Measurements from ENCODE around the gene WNT5B.
"Not testable (repeated sequence)": the region's sequence is repeated elsewhere in the genome, so short reads cannot be mapped to it uniquely, and the experiment has no call there.

WNT5B gene

GRCh38 chr12:1602706-1603105, 26.3 kb upstream of the WNT5B start:
- not testable (repeated sequence) for DNase-seq

- DNase-seq = no peak
Observed at GRCh38 chr12:1603269-1603993, 25.6 kb upstream of the WNT5B start.

- no peak for DNase-seq
Observed at GRCh38 chr12:1604464-1604863, 24.6 kb upstream of the WNT5B start.

- DNase-seq = peak; percentile 95
Observed at GRCh38 chr12:1605129-1606020, 23.7 kb upstream of the WNT5B start.

- peak; percentile 79 for DNase-seq
Observed at GRCh38 chr12:1606021-1606622, 22.9 kb upstream of the WNT5B start.

GRCh38 chr12:1607940-1608712, 20.9 kb upstream of the WNT5B start:
- DNase-seq = no peak

GRCh38 chr12:1608713-1609119, 20.3 kb upstream of the WNT5B start:
- no peak for DNase-seq

GRCh38 chr12:1610072-1610643, 18.9 kb upstream of the WNT5B start:
- DNase-seq = no peak

GRCh38 chr12:1611803-1612572, 17.0 kb upstream of the WNT5B start:
- no peak for DNase-seq

- no peak for DNase-seq
Observed at GRCh38 chr12:1613860-1614259, 15.2 kb upstream of the WNT5B start.

- DNase-seq = no peak
Observed at GRCh38 chr12:1614360-1614759, 14.7 kb upstream of the WNT5B start.

GRCh38 chr12:1616233-1617066, 12.6 kb upstream of the WNT5B start:
- no peak for DNase-seq

- DNase-seq = no peak
Observed at GRCh38 chr12:1618489-1618888, 10.5 kb upstream of the WNT5B start.

GRCh38 chr12:1619159-1619558, 9.9 kb upstream of the WNT5B start:
- DNase-seq = no peak

GRCh38 chr12:1619587-1619986, 9.4 kb upstream of the WNT5B start:
- DNase-seq = no peak

- DNase-seq = no peak
Observed at GRCh38 chr12:1620092-1620491, 8.9 kb upstream of the WNT5B start.

GRCh38 chr12:1622406-1622805, 6.6 kb upstream of the WNT5B start:
- no peak for DNase-seq

GRCh38 chr12:1629338-1630132, 504 bp downstream of the WNT5B start:
- DNase-seq = peak; percentile 74

- peak; percentile 80 for DNase-seq
Observed at GRCh38 chr12:1630133-1630826, 1.2 kb downstream of the WNT5B start.
